Measurements from ENCODE around the gene OR8G1. TPM values are rescaled to one million over a fixed set of nuclear protein-coding genes. Genes with fewer than 3 reads are reported as not detected.

OR8G1 gene
- total RNA-seq, 1 experiment from 2014 or later = not detected

- no peak overlapping the region for H3T11ph ChIP-seq (ENCODE audit: low read length)
- no peak overlapping the region for H3K4me3 Mint-ChIP-seq
- H3K23ac ChIP-seq (ENCODE audit: insufficient read length, low read depth, low read length) = no peak overlapping the region
- H3K4ac ChIP-seq (ENCODE audit: low read depth, low read length) = no peak overlapping the region
- no peak overlapping the region for H2BK15ac ChIP-seq (ENCODE audit: low read depth, low read length)
- no peak overlapping the region for H2BK120ac ChIP-seq (ENCODE audit: low read depth, low read length, poor library complexity, severe bottlenecking)
- no peak overlapping the region for H4K5ac ChIP-seq (ENCODE audit: insufficient read length, low read depth, low read length)
- H3K4me1 Mint-ChIP-seq = peaks cover 3% of the 10 kb centered on the region in 2 experiments; a peak in 3 of 4 replicates
- H4K8ac ChIP-seq (replicated peaks; ENCODE audit: insufficient read length, low read depth, low read length) = no peak overlapping the region
- no peak overlapping the region for H3K9ac ChIP-seq (ENCODE audit: extremely low read depth, insufficient read length, low read length)
- H3K14ac ChIP-seq (ENCODE audit: insufficient read depth, low read length) = no peak overlapping the region
- no peaks in the 10 kb centered on the region for H3K27me3 ChIP-seq (ENCODE audit: insufficient read depth, low read length)
- no peaks in the 10 kb centered on the region for H3K9me3 Mint-ChIP-seq
- DNase-seq = no peak
- no peak overlapping the region for H2BK5ac ChIP-seq (ENCODE audit: insufficient read length, low read length)
- no peak overlapping the region for H3K56ac ChIP-seq (ENCODE audit: insufficient read length, low read depth, low read length)
- H3K27ac ChIP-seq (ENCODE audit: insufficient read length, low read depth, low read length) = no peak overlapping the region
- H3K79me2 ChIP-seq (ENCODE audit: insufficient read depth, low read length) = 0 out of 2 replicates have a peak, but pooled peaks cover 2% of the 10 kb centered on the region
- no peak overlapping the region for H3K4me2 ChIP-seq (ENCODE audit: insufficient read depth, insufficient read length, low read length)
- no peak overlapping the region for H3K18ac ChIP-seq (ENCODE audit: insufficient read length, low read depth, low read length)
- no peak for TF ChIP-seq CTCF (conservative IDR thresholded peaks at IDR 0.05)
- no peak overlapping the region for H4K91ac ChIP-seq (ENCODE audit: insufficient read length, low read depth, low read length)
- H3K27ac Mint-ChIP-seq = no peak overlapping the region
- H2BK20ac ChIP-seq (ENCODE audit: low read depth, low read length, poor library complexity, severe bottlenecking) = no peak overlapping the region
- no peaks in the 10 kb centered on the region for H3K23me2 ChIP-seq (ENCODE audit: insufficient read length, low read depth, low read length, poor library complexity, severe bottlenecking)
- no peaks in the 10 kb centered on the region for H3K9me3 ChIP-seq (ENCODE audit: control insufficient read depth, low read depth, low read length)
- H4K20me1 ChIP-seq (ENCODE audit: control insufficient read depth, insufficient read depth, insufficient read length) = no peaks in the 10 kb centered on the region
- H3K4me1 ChIP-seq (ENCODE audit: insufficient read depth, low read length) = no peaks in the 10 kb centered on the region
- no CpG with 5 or more reads among the region's 6 CpGs for WGBS (ENCODE audit: extremely low coverage, insufficient read length, low lambda C conversion rate)
- H2BK12ac ChIP-seq (ENCODE audit: insufficient read length, low read depth, low read length) = no peak overlapping the region
- peaks cover 2% of the 10 kb centered on the region; the same call in 1 of the 2 replicates for H3K27me3 Mint-ChIP-seq (ENCODE audit: low read depth)
- H2AK5ac ChIP-seq (ENCODE audit: insufficient read length, low read length) = no peak overlapping the region
- no peak overlapping the region for H2AFZ ChIP-seq (ENCODE audit: low read length)
- no peaks in the 10 kb centered on the region for H3K36me3 Mint-ChIP-seq (ENCODE audit: insufficient read depth in 1 of 3, low read depth in 3 of 3)
- no peaks in the 10 kb centered on the region for H3K79me1 ChIP-seq (ENCODE audit: insufficient read depth, low read depth, low read length, poor library complexity, severe bottlenecking)
These were observed 31.0 kb upstream of the OR8G1 start for GRCh38 chr11:124209824-124210357.
